ENCODE data around the gene TOGARAM1. TPM values are rescaled to one million over a fixed set of nuclear protein-coding genes. Genes with fewer than 3 reads are reported as not detected.

The TOGARAM1 gene
- total and polyA plus RNA-seq, 8 donors = 3.4 to 13.3 (median 7.2) TPM

DNA sequence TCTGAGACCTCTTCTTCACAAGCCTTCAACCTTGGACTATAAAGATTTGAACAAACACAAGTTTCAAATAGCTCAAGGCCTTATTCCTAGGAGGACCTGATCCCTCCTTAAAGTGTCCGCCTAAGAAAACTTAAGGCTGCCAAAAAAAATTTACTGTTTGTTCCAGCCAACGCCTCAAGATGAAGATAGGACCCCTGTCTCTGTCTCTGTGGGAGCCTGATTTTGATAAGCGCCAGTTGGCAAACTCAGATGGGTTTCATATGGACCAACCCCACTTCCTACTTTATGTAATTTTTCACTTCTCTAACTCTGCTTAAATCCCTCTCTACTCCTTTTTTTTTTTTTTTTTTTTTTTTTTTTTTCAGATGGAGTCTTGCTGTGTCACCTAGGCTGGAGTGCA, 161.3 kb downstream of the TOGARAM1 start:
- Histone ChIP-seq H3K4me3 (no peak overlapping the region), H3K9me3 (no peaks in the 10 kb centered on the region), H3K4me1 (no peaks in the 10 kb centered on the region), H3K36me3 (peaks cover 0 to 17% (median 8%) of the 10 kb centered on the region in 3 donors), H3K27me3 (no peaks in the 10 kb centered on the region), H3K27ac (no peak overlapping the region)
- FAIRE-seq (no peak), ATAC-seq (no peak), DNase-seq (no peak)
- 95 to 96% methylated on average over 3 of the region's 3 CpGs for WGBS, 2 donors
- TF ChIP-seq, protein P1, sequence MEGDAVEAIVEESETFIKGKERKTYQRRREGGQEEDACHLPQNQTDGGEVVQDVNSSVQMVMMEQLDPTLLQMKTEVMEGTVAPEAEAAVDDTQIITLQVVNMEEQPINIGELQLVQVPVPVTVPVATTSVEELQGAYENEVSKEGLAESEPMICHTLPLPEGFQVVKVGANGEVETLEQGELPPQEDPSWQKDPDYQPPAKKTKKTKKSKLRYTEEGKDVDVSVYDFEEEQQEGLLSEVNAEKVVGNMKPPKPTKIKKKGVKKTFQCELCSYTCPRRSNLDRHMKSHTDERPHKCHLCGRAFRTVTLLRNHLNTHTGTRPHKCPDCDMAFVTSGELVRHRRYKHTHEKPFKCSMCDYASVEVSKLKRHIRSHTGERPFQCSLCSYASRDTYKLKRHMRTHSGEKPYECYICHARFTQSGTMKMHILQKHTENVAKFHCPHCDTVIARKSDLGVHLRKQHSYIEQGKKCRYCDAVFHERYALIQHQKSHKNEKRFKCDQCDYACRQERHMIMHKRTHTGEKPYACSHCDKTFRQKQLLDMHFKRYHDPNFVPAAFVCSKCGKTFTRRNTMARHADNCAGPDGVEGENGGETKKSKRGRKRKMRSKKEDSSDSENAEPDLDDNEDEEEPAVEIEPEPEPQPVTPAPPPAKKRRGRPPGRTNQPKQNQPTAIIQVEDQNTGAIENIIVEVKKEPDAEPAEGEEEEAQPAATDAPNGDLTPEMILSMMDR (IDR thresholded peaks at IDR 0.05) = no peak
- intact Hi-C loops (cut with DNase I) = loop anchor here in 1 of 3 donors (10.0 kb wide), 1 partner anchor 122 kb away; no protein-coding TSS in a partner anchor

Other genes starting within 250 kb of the TOGARAM1 start
- gene KLHL28, start 243 bp upstream of the TOGARAM1 start, total RNA-seq = 1 to 10 TPM; 5.1 to 9.2 (median 6.1) TPM
- gene KLHL28, start 243 bp upstream of the TOGARAM1 start, polyA plus RNA-seq = 1 to 10 TPM; 1.5 to 2.5 TPM
- gene PRPF39, start 121.9 kb downstream of the TOGARAM1 start, total RNA-seq = 10 to 100 TPM; 13.2 to 25.4 (median 22.2) TPM
- gene PRPF39, start 121.9 kb downstream of the TOGARAM1 start, polyA plus RNA-seq = 10 to 100 TPM; 27.0 to 36.8 TPM
- 10 to 100 TPM; 11.0 to 28.4 (median 13.9) TPM for gene FKBP3, start 172.3 kb downstream of the TOGARAM1 start, total RNA-seq
- 10 to 100 TPM; 44.6 to 65.3 TPM for gene FKBP3, start 172.3 kb downstream of the TOGARAM1 start, polyA plus RNA-seq
- gene FANCM, start 173.7 kb downstream of the TOGARAM1 start, total RNA-seq = 1 to 10 TPM; 1.7 to 3.8 (median 2.1) TPM
- 1 to 10 TPM; 1.7 to 1.8 TPM for gene FANCM, start 173.7 kb downstream of the TOGARAM1 start, polyA plus RNA-seq

Measured in pancreas (tissue), 10 donors.